ENCODE measurements around the gene PPT2. TPM values are rescaled to one million over a fixed set of nuclear protein-coding genes. Genes with fewer than 3 reads are reported as not detected.

PPT2 gene
- total RNA-seq, 1 experiment from 2014 or later: 46.3 TPM

DNA sequence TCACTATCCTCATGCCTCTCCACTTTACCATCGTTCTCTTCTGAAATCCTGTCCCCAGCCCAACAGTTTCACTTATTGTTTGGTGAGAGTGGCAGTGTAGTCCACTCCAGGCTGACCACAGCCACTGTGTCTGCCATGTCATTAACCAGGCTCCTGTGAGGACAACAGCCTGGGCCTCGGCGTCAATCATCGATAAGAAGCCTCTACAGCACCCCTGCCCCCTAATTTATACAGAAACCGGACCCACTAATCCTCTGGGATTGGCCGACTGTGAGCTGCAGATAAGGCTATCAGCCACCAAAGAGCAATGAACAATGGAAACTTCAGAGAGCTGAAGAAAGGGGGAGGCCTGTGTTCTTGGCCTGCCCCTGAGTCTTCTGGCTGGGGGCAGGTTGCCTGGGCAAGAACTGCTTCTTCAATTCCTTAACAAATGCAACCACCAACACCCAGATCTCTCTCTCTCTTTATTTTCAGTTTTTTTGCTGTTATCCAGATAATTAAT, 13.9 kb downstream of the PPT2 start:
- no peak overlapping the region for H3K18ac ChIP-seq (ENCODE audit: insufficient read length, low read depth, low read length)
- H3K23me2 ChIP-seq (ENCODE audit: insufficient read length, low read depth, low read length, poor library complexity, severe bottlenecking): no peaks in the 10 kb centered on the region
- H3K27me3 Mint-ChIP-seq (ENCODE audit: low read depth): no peaks in the 10 kb centered on the region; the same call in 1 of the 2 replicates
- no peak overlapping the region for H3K9ac ChIP-seq (ENCODE audit: extremely low read depth, insufficient read length, low read length)
- peaks cover 6 to 22% of the 10 kb centered on the region in 2 experiments; a peak in 3 of 4 replicates for H3K4me1 Mint-ChIP-seq
- no peak overlapping the region for H3K56ac ChIP-seq (ENCODE audit: insufficient read length, low read depth, low read length)
- H3K14ac ChIP-seq (ENCODE audit: insufficient read depth, low read length): no peak overlapping the region
- no peak overlapping the region for H2AFZ ChIP-seq (ENCODE audit: low read length)
- peak overlapping the region in 1 of 2 experiments; percentile 2; a peak in 1 of 5 replicates for H3K4me3 Mint-ChIP-seq
- H4K91ac ChIP-seq (ENCODE audit: insufficient read length, low read depth, low read length): no peak overlapping the region
- no peak overlapping the region for H4K5ac ChIP-seq (ENCODE audit: insufficient read length, low read depth, low read length)
- no peak overlapping the region for H2AK5ac ChIP-seq (ENCODE audit: insufficient read length, low read length)
- H3K4me1 ChIP-seq (ENCODE audit: insufficient read depth, low read length): no peaks in the 10 kb centered on the region
- no peak overlapping the region for H2BK5ac ChIP-seq (ENCODE audit: insufficient read length, low read length)
- no peak overlapping the region for H2BK12ac ChIP-seq (ENCODE audit: insufficient read length, low read depth, low read length)
- H3K4ac ChIP-seq (ENCODE audit: low read depth, low read length): no peak overlapping the region
- H3K79me2 ChIP-seq (ENCODE audit: insufficient read depth, low read length): no peaks in the 10 kb centered on the region
- no peaks in the 10 kb centered on the region for H3K9me3 ChIP-seq (ENCODE audit: control insufficient read depth, low read depth, low read length)
- no peak overlapping the region for H2BK15ac ChIP-seq (ENCODE audit: low read depth, low read length)
- no peak overlapping the region for H3K23ac ChIP-seq (ENCODE audit: insufficient read length, low read depth, low read length)
- peaks cover 42 to 74% (median 56%) of the 10 kb centered on the region in 3 experiments for H3K36me3 Mint-ChIP-seq (ENCODE audit: insufficient read depth in 1 of 3, low read depth in 3 of 3)
- H4K8ac ChIP-seq (replicated peaks; ENCODE audit: insufficient read length, low read depth, low read length): no peak overlapping the region
- DNase-seq: no peak
- no peaks in the 10 kb centered on the region for H3K27me3 ChIP-seq (ENCODE audit: insufficient read depth, low read length)
- no peaks in the 10 kb centered on the region for H3K79me1 ChIP-seq (ENCODE audit: insufficient read depth, low read depth, low read length, poor library complexity, severe bottlenecking)
- H3K4me2 ChIP-seq (ENCODE audit: insufficient read depth, insufficient read length, low read length): no peak overlapping the region
- no peak overlapping the region for H3K27ac ChIP-seq (ENCODE audit: insufficient read length, low read depth, low read length)
- H3K27ac Mint-ChIP-seq: peak overlapping the region in 2 of 3 experiments; percentile 38 to 66; a peak in 6 of 7 replicates
- no peaks in the 10 kb centered on the region for H3K9me3 Mint-ChIP-seq
- TF ChIP-seq, protein P1, sequence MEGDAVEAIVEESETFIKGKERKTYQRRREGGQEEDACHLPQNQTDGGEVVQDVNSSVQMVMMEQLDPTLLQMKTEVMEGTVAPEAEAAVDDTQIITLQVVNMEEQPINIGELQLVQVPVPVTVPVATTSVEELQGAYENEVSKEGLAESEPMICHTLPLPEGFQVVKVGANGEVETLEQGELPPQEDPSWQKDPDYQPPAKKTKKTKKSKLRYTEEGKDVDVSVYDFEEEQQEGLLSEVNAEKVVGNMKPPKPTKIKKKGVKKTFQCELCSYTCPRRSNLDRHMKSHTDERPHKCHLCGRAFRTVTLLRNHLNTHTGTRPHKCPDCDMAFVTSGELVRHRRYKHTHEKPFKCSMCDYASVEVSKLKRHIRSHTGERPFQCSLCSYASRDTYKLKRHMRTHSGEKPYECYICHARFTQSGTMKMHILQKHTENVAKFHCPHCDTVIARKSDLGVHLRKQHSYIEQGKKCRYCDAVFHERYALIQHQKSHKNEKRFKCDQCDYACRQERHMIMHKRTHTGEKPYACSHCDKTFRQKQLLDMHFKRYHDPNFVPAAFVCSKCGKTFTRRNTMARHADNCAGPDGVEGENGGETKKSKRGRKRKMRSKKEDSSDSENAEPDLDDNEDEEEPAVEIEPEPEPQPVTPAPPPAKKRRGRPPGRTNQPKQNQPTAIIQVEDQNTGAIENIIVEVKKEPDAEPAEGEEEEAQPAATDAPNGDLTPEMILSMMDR (conservative IDR thresholded peaks at IDR 0.05): no peak
- WGBS (ENCODE audit: extremely low coverage, insufficient read length, low lambda C conversion rate): no CpG with 5 or more reads among the region's 6 CpGs
- no peak overlapping the region for H2BK20ac ChIP-seq (ENCODE audit: low read depth, low read length, poor library complexity, severe bottlenecking)
- H2BK120ac ChIP-seq (ENCODE audit: low read depth, low read length, poor library complexity, severe bottlenecking): no peak overlapping the region
- no peak overlapping the region for H3T11ph ChIP-seq (ENCODE audit: low read length)
- peaks cover 2% of the 10 kb centered on the region for H4K20me1 ChIP-seq (ENCODE audit: control insufficient read depth, insufficient read depth, insufficient read length)
